Epithelial cell of esophagus (primary cell): ENCODE measurements around the gene MATK.

Experiments used
- DNase-seq: peaks from one replicate; pipeline ENCODE4 v3.0.0; 2010; ENCODE audit warnings: low read depth
- H3K4me3 ChIP-seq: 2 replicates; pipeline ENCODE4 v1.5.1; 2011; ENCODE audit warnings: mild to moderate bottlenecking, low read length, control low read depth
- CTCF ChIP-seq: IDR thresholded peaks from 2 replicates; pipeline ENCODE4 v1.5.1; 2011; ENCODE audit warnings: low read depth, mild to moderate bottlenecking, low read length, control low read depth, inconsistent platforms; ENCODE audit not compliant: insufficient read depth; ENCODE audit errors: missing control alignments

The MATK gene

GRCh38 chr19:3814648-3815047 lies 28.5 kb upstream of the MATK start:
- no peak for DNase-seq
- H3K4me3 ChIP-seq, result no peak overlapping the region
- no peak for TF ChIP-seq CTCF

- no peak for TF ChIP-seq CTCF
- no peak overlapping the region for H3K4me3 ChIP-seq
- no peak for DNase-seq
Measured at GRCh38 chr19:3813473-3814392, 27.6 kb upstream of the MATK start.

- no peak for TF ChIP-seq CTCF
- H3K4me3 ChIP-seq, result no peak overlapping the region
- no peak for DNase-seq
Measured at GRCh38 chr19:3810708-3811355, 24.7 kb upstream of the MATK start.

DNA sequence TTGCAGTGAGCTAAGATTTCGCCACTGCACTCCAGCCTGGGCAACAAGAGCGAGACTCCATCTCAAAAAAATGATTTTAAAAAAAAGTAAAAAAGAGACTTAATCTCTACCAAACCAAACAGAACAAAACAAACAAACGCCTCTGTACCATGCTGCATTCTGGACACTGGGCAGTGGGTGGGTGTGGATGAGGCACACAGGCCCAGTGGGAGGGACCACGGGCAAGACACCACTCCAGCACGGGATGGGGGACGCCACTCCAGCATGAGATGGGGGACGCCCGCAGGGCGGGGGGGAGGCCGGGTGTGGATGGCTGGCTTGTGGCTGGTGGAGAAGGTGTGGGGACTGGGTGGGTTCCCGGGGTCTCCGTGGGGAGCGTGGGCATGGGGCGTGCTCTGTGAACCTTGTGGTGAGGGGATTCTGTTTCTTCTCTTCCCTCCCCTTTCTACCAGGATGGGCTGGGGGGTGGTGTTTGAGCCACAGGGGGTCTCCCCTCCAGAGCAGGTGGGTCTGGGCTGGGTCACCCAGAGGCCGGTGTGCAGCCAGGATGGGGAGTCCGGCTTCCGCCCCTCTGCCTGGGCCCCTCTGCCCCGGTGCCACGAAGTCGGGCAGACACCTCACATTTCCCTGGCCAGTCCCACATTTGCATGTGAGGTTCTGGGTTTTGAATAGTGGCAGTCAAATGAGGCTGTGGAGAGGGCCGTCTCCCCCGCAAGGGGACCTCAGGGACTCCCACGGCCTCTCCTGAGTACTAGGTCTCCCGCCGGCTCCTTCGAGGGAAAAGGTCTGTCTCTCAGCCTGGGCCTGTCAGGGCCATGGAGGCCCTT lies 23.9 kb upstream of the MATK start:
- no peak for DNase-seq
- H3K4me3 ChIP-seq, result no peak overlapping the region
- no peak for TF ChIP-seq CTCF

DNA sequence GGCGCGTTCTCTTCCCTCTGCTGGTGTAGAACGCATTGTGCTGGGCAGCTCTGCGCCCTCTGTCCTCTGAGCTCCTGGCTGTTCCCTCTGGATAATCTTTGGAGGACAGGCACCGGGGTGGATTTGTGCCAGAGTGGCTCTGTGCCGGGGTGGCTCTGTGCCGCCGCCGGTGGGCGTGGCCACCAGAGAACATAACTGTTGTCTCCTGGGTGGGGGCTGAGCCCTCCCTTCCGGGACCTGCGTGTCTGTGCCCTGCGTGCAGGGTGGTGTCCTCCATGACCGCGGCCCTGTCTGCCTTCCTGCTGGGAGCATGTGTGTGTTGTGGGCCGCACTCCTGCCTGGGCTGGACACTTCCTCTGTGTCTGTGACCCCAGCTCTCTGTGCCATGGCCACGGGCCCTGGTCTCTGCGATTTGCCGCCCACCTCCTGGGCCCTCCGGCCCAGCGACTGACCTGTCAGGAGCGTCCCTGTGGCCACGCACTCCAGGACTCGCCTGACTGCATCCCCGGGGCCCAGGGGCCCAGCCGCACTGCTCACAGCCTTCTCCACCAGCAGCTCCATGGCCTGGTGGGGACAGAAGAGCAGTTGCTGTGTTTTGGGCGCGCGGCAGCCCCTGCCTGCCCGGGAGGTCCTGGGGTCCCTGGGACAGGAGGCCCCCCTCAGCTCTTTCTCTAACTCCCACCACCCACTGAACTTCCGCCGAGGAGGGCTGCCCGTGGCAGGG lies 22.4 kb upstream of the MATK start:
- no peak for TF ChIP-seq CTCF
- no peak overlapping the region for H3K4me3 ChIP-seq

DNA sequence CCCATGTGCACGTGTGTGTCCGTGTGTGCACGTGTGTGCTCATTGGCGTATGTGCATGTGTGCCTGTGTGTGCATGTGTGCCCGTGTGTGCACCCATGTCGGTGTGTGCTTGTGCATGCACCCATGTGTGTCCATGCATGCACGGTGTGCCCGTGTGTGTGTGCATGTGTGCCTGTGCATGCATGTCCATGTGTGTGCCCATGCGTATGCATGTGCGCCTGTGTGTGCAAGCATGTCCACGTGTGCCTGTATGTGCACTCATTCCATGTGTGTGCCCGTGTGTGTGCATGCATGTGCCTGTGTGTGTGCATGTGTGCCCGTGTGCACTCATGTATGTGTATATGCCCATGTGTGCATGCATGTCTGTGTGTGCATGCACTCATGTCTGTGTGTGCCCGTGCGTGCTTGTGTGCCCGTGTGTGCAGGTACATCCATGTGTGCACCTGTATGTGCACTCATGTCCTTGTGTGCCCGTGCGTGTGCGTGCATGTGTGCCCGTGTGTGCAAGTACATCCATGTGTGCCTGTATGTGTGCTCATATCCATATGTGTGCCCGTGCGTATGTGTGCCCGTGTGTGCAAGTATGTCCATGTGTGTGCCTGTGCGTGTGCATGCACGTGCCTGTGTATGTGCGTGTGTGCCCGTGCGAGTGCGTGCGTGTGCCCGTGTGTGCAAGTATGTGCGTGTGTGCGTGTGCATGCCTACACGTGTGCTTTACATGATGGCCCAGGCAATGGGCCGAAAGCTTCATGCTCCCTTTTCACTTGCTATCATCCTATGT lies 21.6 kb upstream of the MATK start:
- DNase-seq, result no peak
- no peak for TF ChIP-seq CTCF
- no peak overlapping the region for H3K4me3 ChIP-seq

More for the DNA sequence above, 22.4 kb upstream of the MATK start:
- DNase-seq, result no peak
